Measurements from ENCODE around the gene EFHB.
"Not testable (repeated sequence)": the region's sequence is repeated elsewhere in the genome, so short reads cannot be mapped to it uniquely, and the experiment has no call there.

The EFHB gene

DNA sequence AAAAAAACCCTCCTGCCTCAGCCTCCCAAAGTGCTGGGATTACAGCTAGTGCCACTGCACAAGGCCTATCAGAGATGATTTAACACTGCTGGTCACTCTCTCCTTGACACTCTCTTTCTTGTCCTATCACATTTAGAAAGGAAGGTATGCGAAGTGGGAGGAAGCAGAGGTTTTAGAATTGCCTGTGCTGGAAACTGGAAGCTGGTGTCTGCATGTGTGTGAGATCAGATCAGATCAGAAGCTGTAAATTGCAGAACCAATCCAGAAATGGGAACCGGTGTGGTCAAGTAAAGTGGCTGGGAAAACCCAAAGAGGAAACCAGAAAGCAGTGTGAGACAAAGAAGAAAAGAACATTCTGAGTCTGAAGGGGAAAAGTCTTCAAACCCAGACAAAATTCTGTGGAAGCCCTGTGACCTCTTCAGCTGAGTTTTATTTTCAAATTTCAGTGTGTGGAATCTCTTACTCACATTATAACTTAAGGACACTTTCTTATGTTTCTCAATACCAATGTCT, 2.8 kb downstream of the EFHB start:
- no peak for DNase-seq

DNA sequence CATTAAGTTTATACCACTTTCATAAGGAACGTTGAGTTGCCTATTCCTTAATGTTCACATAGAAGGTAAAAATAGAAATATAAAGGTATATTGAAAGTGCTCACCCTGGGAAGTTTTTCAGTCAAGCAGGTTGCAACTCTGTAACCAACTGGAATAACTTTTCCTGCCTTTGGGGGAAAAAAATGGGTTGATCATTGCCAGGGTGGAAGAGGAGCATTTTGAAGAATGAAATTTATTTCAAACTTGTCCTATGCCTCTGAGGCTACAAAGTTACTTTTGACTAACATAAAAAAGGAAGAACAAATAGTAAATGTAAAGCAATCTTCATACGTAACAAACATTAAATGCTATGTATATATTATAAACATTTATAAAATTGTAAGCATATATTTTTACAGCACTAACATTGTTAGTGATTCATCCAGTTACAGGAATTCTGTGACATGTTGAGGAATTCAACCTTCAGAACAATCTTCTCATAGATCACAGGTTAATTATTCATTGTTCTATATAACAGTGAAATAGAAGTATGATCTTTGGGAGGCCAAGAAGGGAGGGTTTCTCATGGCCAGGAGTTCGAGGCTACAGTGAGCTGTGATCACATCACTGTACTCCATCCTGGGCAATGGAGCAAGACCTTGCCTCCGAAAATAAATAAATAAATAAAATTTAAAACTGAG, 13.5 kb downstream of the EFHB start:
- DNase-seq = no peak

DNA sequence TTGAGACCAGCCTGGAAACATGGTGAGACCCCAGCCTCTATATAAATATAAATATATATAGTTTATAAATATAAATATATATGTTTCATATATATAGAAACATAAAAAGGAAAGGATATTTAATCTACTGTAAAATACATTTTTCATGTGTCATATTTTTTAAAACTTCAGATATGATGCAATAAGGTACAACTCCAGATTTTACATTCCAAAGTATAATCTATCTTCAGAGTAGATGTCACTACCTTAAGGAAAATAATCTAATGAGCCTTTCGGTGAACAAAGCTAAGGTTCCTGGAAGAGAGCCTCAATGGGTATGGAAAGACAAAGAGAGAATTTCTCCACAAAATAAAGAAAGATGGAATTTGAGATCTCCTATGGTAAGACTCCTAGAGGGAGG, 16.9 kb downstream of the EFHB start:
- DNase-seq = no peak

DNA sequence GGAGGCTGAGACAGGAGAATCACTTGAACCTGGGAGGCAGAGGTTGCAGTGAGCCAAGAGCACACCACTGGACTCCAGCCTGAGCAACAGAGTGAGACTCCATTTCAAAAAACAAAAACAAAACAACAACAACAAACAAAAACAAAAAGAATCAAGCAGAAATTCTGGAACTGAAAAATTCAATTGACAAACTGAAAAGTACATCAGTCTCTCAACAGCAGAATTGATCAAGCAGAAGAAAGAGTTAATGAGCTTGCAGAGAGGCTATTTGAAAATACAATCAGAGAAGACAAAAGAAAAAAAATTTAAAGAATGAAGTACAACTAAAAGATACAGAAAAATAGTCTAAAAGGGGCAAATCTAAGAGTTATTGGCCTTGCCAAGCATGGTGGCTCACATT, 22.6 kb downstream of the EFHB start:
- DNase-seq = no peak

DNA sequence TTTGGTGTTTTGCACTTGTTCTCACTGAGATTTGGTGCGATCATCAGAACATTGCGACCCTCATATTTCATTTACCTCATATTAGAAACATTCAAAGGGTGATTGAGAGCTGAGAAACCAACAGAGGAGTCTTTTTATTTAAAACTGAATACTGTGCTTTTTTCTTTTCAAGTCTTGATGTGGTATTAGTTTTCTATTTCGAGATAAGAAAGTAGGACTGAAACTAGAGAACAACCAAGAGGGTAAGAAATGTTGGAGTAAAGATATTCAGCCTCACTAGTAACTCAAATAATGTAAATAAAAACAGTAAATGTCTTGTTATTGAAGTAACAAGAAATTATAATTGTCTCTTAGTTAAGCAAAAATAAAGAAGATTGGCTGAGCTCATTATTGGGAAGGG, 26.5 kb downstream of the EFHB start:
- DNase-seq = no peak

DNA sequence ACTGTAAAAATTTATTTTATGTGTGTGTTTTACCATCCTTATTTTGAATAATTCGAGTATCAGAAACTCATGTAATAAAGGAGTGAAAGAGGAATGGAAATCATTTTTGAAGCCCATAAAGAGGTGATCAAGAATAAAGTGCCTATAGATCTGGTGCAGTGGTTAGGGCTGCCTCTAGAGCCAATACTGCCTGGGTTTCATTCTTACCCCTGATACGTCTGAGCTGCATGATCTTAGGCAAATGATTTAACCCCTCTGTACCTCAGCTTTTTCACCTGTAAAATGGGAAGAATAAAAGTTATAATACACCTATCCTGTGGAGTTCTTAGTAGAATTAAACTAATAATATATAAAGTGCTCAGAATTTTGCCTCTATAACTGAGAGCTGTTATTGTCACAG, 30.4 kb downstream of the EFHB start:
- no peak for DNase-seq

DNA sequence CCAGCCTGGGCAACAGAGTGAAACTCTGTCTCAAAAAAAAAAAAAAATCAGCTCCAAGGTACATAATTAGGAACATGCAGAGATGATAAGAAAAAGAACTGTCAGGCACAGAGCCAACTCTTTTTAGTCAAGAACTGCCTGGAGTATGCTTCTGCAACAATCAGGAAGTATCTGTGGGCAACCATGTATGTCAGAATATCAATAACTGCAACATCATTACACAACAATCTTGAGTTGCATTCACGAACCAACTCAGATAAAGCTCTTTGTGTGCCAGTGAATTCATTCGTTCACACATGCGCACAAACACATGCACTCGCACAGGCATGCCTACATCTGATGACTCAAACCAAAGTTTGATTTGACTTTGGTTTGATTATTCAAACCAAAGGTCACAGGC, 32.1 kb downstream of the EFHB start:
- DNase-seq = no peak

DNA sequence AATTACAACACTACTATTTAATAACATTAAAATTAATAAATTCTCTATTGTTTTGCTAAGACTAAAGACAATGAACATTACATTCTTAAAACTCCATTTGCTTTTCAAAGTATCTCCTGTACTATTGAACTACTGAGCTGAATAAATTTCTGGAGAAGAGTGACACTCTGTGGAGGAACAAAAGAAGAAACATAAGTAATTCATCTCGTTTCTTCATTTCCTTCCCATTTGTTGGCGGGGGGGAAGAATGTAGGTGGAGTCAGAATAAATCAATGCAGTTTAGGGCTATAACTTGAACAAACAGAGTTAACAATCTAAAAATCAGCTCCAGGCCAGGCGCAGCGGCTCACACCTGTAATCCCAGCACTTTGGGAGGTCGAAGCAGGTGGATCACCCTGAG, 32.7 kb downstream of the EFHB start:
- no peak for DNase-seq

DNA sequence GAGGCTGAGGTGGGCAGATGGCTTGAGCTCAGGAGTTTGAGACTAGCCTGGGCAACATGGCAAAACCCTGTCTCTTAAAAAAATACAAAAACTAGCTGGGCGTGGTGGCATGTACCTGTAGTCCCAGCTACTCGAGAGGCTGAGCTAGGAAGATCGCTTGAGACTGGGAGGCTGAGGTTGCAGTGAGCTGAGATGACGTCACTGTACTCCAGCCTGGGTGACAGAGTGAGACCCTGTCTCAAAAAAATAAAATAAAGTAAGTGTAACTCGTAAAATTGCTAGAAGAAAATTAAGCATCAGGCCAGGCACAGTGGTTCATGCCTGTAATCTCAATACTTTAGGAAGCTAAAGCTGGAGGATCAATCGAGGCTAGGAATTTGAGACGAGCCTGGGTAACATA, 34.2 kb downstream of the EFHB start:
- not testable (repeated sequence) for DNase-seq

DNA sequence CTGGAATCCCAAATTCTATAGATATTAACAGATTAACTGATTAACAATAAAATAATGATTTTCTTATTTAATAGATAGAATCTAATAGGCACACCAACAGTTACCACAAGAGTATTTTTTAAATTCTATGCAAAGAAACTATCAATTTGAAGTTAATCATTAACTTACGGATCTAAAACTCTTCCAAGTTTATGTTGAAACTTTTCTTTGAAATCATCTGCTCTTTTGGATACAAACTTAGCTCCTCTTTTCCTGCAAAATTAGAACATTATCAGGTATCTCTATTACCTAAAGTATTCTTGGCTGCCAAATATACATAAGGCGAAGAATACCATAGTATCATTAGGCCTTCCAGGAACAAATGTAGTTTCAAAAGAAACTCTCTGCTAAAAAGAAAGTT, 34.8 kb downstream of the EFHB start:
- no peak for DNase-seq

DNA sequence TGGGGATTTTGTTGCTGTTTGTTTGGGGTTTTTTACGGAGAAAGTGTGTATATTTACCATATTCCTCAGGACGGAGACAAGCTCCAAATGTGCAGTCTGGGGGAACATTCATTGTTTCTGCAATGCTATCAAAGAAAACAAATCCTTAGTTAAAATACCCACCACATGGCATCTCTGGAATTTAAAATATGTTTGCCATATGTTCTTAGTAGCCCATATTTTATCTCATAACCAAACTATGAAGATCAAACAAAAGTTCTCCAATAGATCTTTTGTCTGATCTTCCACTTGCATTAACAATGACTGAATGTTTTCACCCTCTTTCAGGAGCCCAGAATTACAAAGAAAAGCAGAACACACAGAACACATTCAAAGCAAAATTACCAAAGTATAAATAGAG, 35.3 kb downstream of the EFHB start:
- no peak for DNase-seq

DNA sequence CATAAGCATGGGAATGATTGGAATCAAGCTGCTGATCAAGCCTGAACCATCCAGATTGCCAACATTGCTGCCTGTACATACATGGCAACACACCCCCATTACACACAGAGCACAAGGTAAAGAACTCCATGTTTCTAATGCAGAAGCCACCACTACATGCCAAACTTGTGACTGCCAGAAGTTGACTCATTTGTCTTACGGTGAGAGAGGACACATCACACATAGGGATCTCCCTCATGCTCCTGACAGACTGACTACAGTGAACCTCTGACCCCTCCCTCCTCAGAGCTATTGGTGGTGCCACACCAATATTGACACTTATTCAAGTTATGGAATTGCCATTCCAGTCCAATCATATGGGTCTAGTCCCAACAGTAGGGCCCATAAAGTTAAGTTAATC, 42.3 kb downstream of the EFHB start:
- DNase-seq = no peak

DNA sequence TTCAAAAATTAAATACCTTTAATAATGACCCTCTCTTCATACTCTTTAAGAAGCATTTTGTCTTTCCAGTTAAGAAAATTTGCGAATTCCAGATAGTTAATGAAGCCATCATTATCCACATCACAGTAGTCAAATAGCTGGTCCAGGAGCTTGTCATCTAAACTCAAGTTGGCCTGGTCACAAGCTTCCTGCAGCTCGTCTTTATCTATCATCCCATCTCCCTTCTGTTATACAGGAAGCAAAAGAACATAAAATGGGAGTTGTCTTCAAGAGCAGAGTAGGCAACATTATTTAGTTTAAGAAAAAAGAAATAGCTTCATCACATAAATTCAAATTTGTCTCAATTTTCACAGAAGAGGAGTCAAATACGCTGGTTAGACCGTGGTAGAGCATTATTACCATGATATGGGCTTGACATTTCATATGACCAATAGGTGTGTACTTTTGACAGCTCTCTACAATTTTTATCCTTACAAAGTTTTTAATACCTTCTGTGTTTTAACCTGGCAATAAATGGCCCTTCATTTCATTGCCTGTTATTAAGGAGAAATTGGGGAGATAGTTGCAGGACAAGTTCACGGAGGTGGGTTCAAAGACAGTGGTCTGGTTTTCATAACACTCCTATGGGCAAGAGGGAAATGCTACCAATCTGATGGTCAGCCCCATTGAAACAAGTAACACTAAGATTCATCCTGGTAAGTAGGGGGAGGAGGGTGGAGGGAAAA, 45.4 kb downstream of the EFHB start:
- no peak for DNase-seq

DNA sequence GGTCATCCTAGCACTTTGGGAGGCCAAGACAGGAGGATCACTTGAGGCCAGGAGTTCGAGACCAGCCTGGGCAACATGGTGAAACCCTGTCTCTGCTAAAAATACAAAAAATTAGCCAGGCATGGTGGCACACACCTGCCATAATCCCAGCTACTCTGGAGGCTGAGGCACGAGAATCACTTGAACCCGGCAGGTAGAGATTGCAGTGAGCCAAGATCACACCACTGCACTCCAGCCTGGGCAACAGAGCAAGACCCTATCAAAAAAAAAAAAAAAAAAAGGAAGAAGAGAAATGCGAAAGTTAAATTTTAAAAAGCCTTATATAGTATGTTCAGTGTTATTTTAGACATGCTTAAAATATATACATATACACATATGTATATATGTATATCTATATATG, 46.9 kb downstream of the EFHB start:
- DNase-seq = not testable (repeated sequence)

DNA sequence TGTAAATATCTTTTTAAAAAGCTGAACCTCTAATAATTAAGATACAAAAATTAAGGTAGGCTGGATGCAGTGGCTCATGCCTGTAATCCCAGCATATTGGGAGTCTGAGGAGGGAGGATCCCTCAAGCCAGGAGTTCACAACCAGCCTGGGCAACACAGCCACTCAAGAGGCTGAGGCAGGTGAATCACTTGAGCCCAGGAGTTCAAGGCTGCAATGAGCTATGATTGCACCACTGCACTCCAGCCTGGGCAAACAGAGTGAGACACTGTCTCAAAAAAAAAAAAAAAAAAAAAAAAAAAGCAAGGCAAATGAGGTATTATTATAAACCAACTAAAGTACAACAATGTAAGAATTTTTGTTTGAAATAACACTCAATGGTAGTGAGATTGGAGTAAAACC, 47.6 kb downstream of the EFHB start:
- DNase-seq = no peak

DNA sequence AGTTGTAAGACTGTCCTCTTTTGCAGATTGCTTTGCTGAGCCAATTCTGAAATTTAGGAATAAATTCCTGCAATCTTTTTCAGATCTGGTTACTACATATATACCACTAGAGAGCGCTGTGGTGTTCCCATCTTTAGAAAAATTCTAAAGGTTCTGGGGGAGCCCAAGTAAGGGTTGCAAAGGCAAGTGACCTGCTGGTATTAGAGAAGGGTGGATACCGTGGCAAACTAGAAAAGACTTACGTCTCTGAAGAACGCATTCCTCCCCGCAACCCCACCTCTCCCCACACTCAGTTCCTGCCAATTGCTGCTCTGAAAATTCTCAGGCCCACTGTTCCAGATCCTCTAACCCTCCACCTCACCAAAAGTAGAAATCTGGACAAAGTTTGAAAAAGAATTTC, 48.5 kb downstream of the EFHB start:
- no peak for DNase-seq

DNA sequence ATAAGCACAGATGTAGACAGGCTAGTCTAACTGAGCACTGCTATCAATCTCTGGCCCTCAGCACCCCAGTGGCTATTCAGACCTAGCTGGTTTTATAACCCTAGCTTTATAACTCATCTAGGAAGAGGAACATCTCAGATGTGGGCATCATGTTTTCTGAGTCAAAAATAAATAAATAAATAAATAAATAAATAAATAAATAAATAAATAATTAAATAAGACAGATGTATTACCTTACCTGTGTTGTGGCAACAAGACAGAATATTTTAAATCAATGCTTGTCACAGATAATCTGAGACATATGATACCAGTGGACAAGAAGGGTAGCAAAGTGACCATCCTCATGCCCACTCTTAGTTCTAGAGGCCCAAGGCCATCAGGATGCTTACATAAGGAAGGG, 52.2 kb downstream of the EFHB start:
- no peak for DNase-seq

DNA sequence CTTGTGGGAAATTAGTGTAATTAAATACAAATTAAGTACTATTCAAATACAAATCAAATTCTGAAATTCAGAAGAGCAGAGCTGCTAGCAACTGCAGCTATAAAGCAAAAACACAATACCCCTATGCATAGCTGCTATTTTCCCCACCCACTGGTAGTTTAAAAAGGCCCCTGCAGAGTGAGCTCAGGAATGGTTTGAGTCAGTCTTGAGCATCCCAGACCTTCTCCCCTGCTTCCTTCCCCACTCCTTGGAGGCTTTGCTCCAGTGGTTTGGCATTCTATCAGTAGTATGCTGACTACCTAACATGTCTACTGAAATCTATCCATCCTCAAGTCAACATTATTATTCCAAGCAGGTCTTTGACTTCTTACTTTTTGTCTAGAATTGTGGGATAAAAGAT, 53.0 kb downstream of the EFHB start:
- DNase-seq = no peak

DNA sequence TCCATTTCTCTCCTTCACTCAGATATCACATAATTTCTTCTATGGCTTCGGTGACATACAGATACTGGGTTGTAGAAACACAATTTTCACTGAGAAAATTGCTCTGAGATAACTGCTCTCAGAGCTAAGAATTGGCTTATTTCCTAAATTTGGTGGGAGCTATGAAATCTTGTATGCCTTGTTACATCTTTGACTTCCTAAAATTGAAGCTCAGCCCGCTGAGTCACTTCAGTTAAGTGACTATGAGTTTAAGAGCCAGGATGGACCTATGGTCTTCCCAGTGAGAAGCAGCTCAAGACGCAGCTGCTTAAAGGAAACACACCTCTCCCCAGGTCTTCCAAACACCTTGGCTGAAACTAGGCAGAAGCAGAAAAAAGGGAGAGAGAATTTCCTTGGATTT, 56.4 kb downstream of the EFHB start:
- no peak for DNase-seq

DNA sequence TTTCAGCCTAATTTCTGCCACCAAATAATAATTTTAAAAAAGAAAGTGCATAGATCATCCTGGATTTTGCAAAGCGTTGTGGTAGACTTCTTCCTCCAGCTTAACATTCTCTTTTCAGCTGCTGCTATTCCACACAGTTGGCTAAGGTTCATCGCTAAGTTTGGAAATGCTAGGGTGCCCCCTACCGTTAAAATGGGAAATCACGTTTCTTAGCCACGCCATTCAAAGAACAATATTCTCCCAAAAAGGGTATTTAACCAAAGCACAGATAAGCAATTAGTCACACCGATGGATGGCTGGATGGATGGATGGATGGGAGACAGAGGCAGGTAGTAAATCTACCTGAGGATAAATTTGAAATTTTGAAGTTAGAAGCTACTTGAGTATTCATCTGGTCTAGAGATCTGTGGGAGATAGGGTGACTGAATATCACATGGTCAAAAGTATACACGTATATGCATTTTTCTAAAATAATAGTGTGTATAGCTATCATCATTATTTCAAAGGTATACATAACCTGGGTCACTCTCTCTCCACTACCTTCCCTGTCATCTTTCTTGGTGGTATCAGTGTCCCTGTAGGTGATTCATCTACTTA, 67.2 kb downstream of the EFHB start:
- DNase-seq = no peak

DNA sequence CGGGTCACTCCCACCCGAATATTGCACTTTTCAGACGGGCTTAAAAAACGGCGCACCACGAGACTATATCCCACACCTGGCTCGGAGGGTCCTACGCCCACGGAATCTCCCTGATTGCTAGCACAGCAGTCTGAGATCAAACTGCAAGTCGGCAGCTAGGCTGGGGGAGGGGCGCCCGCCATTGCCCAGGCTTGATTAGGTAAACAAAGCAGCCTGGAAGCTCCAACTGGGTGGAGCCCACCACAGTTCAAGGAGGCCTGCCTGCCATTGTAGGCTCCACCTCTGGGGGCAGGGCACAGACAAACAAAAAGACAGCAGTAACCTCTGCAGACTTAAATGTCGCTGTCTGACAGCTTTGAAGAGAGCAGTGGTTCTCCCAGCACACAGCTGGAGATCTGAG, 78.7 kb downstream of the EFHB start:
- not testable (repeated sequence) for DNase-seq

DNA sequence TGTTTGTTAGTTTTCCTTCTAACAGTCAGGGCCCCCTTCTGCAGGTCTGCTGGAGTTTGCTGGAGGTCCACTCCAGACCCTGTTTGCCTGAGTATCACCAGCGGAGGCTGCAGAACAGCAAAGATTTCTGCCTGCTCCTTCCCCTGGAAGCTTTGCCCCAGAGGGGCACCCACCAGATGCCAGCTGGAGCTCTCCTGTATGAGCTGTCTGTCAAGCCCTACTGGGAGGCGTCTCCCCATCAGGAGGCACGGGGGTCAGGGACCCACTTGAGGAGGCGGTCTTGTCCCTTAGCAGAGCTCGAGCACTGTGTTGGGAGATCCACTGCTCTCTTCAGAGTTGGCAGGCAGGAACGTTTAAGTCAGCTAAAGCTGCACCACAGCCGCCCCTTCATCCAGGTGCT, 87.4 kb downstream of the EFHB start:
- not testable (repeated sequence) for DNase-seq
